GM11168 (cell line): ENCODE measurements around the gene ANKS1B.
"Not testable (repeated sequence)": the region's sequence is repeated elsewhere in the genome, so short reads cannot be mapped to it uniquely, and the experiment has no call there.

Experiments
- in situ Hi-C: fragments of 300-500 bp; cut with MboI; formaldehyde crosslinking; loops from one replicate; pipeline ENCODE4 v1.12.0; 2022; ENCODE audit warnings: low sequenced_read_pairs; ENCODE audit not compliant: unreplicated experiment

The ANKS1B gene

GRCh38 chr12:99330216-99330615 lies 654.5 kb downstream of the ANKS1B start:
- in situ Hi-C loops, result no loop called here

- in situ Hi-C loops, result not testable (repeated sequence)
Observed at GRCh38 chr12:99321210-99321609, 663.5 kb downstream of the ANKS1B start.

GRCh38 chr12:99311373-99311772 lies 673.4 kb downstream of the ANKS1B start:
- in situ Hi-C loops, result no loop called here

GRCh38 chr12:99309812-99310211 lies 674.9 kb downstream of the ANKS1B start:
- in situ Hi-C loops, result no loop called here

- in situ Hi-C loops, result no loop called here
Observed at GRCh38 chr12:99302874-99303273, 681.9 kb downstream of the ANKS1B start.

GRCh38 chr12:99287136-99287535 lies 697.6 kb downstream of the ANKS1B start:
- in situ Hi-C loops, result no loop called here

GRCh38 chr12:99284161-99284560 lies 700.6 kb downstream of the ANKS1B start:
- in situ Hi-C loops, result no loop called here

- in situ Hi-C loops, result no loop called here
Observed at GRCh38 chr12:99282624-99283023, 702.1 kb downstream of the ANKS1B start.

- in situ Hi-C loops, result no loop called here
Observed at GRCh38 chr12:99282086-99282485, 702.6 kb downstream of the ANKS1B start.

- in situ Hi-C loops, result no loop called here
Observed at GRCh38 chr12:99281277-99281676, 703.5 kb downstream of the ANKS1B start.

- in situ Hi-C loops, result no loop called here
Observed at GRCh38 chr12:99278899-99279298, 705.8 kb downstream of the ANKS1B start.

- in situ Hi-C loops, result no loop called here
Observed at GRCh38 chr12:99277591-99278379, 707.0 kb downstream of the ANKS1B start.

GRCh38 chr12:99271071-99271470 lies 713.7 kb downstream of the ANKS1B start:
- in situ Hi-C loops, result no loop called here

GRCh38 chr12:99267038-99267437 lies 717.7 kb downstream of the ANKS1B start:
- in situ Hi-C loops, result no loop called here

GRCh38 chr12:99265648-99266047 lies 719.1 kb downstream of the ANKS1B start:
- in situ Hi-C loops, result no loop called here

- in situ Hi-C loops, result no loop called here
Observed at GRCh38 chr12:99261256-99261655, 723.5 kb downstream of the ANKS1B start.

GRCh38 chr12:99260456-99260996 lies 724.2 kb downstream of the ANKS1B start:
- in situ Hi-C loops, result no loop called here

- in situ Hi-C loops, result no loop called here
Observed at GRCh38 chr12:99259040-99259934, 725.4 kb downstream of the ANKS1B start.

GRCh38 chr12:99257672-99258071 lies 727.1 kb downstream of the ANKS1B start:
- in situ Hi-C loops, result no loop called here

- in situ Hi-C loops, result no loop called here
Observed at GRCh38 chr12:99253068-99253467, 731.7 kb downstream of the ANKS1B start.

GRCh38 chr12:99250091-99250490 lies 734.6 kb downstream of the ANKS1B start:
- in situ Hi-C loops, result no loop called here
